Measurements from ENCODE around the gene NECTIN4. TPM values are rescaled to one million over a fixed set of nuclear protein-coding genes. Genes with fewer than 3 reads are reported as not detected.

The NECTIN4 gene
- total and polyA plus RNA-seq, 2 of the 13 experiments (the other 11 are each of a cell fraction or from before 2014, with no cell fraction given): 5.9 to 12.4 TPM

DNA sequence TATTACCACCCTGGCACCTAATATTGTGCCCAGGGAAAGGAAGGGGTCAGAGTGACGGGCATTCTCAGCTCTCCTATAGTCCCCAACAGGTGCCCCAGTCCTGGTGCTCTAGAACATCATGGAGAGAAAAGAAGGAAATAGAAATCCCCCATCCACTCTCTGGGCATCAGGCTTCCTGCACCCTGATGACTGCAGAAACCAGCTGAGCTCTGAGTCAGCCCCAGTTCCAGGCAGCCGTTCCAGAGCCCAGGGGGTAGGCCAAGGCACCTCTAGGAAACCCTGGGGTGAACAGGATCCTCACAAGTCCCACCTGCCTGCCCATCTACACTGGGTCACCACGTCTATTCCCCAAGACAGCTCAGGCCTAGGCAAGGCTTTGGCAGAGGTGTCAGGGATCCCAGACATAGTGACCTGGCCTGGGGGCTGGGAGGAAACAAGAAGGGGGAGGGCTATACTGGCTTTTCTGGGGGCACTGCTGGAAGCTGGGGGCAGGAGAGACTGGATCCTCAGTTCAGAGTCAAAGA is 709 bp downstream of the NECTIN4 start:
- no peak overlapping the region for H3K4me2 ChIP-seq (ENCODE audit: low read depth, low read length)

More for the DNA sequence above, 709 bp downstream of the NECTIN4 start:
- ATAC-seq (no peak), DNase-seq (ENCODE audit: low spot score) (no peak), FAIRE-seq (no peak)
- Histone ChIP-seq H4K20me1 (ENCODE audit: insufficient read depth, low read length) (no peaks in the 10 kb centered on the region), H3K27ac (ENCODE audit: extremely low read length, insufficient read depth, low read length) (no peak overlapping the region), H3K36me3 (replicated peaks in 1 of 2; ENCODE audit: control insufficient read depth in 1 of 2, insufficient read depth in 2 of 2, low read length in 2 of 2) (no peaks in the 10 kb centered on the region), H2AFZ (ENCODE audit: low read length) (no peak overlapping the region), H3K79me2 (ENCODE audit: insufficient read depth, low read length) (no peaks in the 10 kb centered on the region), H3K4me1 (ENCODE audit: insufficient read depth, low read length) (peaks cover 41% of the 10 kb centered on the region), H3K27me3 (ENCODE audit: control insufficient read depth in 1 of 2, insufficient read depth in 2 of 2, low read length in 2 of 2) (peaks cover 3 to 38% of the 10 kb centered on the region in 2 experiments; a peak in 3 of 5 replicates), H3K4me3 (replicated peaks in 1 of 3; ENCODE audit: insufficient read depth in 1 of 3, low read depth in 2 of 3, low read length in 3 of 3) (no peak overlapping the region), H3K9ac (ENCODE audit: insufficient read depth, low read depth, low read length) (no peak overlapping the region), H3K9me3 (ENCODE audit: low read length) (no peaks in the 10 kb centered on the region)
- POLR2A ChIA-PET: no interaction called here
- BruUV-seq (replicated peaks): no TSS peak
- intact Hi-C loops (cut with micrococcal nuclease; ENCODE audit: unreplicated experiment) (no loop called here), in situ Hi-C loops (cut with HindIII; ENCODE audit: extremely low pct_ligation_motif_present, low pct_unique_long_range_greater_than_20kb) (no loop called here)
- CTCF ChIA-PET (ENCODE audit: low intra/inter-chr PET ratio, low total read pairs): no interaction called here
- TF ChIP-seq GPBP1L1 (CRISPR knock-in tag; IDR thresholded peaks at IDR 0.05) (no peak), ZNF337 (CRISPR knock-in tag; IDR thresholded peaks at IDR 0.05; ENCODE audit: borderline replicate concordance, low read depth) (no peak), ZNF652 (CRISPR knock-in tag; IDR thresholded peaks at IDR 0.05; ENCODE audit: borderline replicate concordance, low read depth) (no peak), REPIN1 (CRISPR knock-in tag; IDR thresholded peaks at IDR 0.05; ENCODE audit: borderline replicate concordance, low read depth) (no peak), HNRNPL (IDR thresholded peaks at IDR 0.05; ENCODE audit: low read depth, low read length) (no peak), ATF1 (CRISPR knock-in tag; IDR thresholded peaks at IDR 0.05) (no peak), HINFP (CRISPR knock-in tag; IDR thresholded peaks at IDR 0.05; ENCODE audit: low read depth) (no peak), MYNN (CRISPR knock-in tag; IDR thresholded peaks at IDR 0.05; ENCODE audit: low read depth) (no peak), ZNF558 (CRISPR knock-in tag; IDR thresholded peaks at IDR 0.05; ENCODE audit: borderline replicate concordance) (no peak)
- TF ChIP-seq, protein P1, sequence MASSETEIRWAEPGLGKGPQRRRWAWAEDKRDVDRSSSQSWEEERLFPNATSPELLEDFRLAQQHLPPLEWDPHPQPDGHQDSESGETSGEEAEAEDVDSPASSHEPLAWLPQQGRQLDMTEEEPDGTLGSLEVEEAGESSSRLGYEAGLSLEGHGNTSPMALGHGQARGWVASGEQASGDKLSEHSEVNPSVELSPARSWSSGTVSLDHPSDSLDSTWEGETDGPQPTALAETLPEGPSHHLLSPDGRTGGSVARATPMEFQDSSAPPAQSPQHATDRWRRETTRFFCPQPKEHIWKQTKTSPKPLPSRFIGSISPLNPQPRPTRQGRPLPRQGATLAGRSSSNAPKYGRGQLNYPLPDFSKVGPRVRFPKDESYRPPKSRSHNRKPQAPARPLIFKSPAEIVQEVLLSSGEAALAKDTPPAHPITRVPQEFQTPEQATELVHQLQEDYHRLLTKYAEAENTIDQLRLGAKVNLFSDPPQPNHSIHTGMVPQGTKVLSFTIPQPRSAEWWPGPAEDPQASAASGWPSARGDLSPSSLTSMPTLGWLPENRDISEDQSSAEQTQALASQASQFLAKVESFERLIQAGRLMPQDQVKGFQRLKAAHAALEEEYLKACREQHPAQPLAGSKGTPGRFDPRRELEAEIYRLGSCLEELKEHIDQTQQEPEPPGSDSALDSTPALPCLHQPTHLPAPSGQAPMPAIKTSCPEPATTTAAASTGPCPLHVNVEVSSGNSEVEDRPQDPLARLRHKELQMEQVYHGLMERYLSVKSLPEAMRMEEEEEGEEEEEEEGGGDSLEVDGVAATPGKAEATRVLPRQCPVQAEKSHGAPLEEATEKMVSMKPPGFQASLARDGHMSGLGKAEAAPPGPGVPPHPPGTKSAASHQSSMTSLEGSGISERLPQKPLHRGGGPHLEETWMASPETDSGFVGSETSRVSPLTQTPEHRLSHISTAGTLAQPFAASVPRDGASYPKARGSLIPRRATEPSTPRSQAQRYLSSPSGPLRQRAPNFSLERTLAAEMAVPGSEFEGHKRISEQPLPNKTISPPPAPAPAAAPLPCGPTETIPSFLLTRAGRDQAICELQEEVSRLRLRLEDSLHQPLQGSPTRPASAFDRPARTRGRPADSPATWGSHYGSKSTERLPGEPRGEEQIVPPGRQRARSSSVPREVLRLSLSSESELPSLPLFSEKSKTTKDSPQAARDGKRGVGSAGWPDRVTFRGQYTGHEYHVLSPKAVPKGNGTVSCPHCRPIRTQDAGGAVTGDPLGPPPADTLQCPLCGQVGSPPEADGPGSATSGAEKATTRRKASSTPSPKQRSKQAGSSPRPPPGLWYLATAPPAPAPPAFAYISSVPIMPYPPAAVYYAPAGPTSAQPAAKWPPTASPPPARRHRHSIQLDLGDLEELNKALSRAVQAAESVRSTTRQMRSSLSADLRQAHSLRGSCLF (CRISPR knock-in tag; IDR thresholded peaks at IDR 0.05; ENCODE audit: borderline replicate concordance): no peak
- TF ChIP-seq, protein P2, sequence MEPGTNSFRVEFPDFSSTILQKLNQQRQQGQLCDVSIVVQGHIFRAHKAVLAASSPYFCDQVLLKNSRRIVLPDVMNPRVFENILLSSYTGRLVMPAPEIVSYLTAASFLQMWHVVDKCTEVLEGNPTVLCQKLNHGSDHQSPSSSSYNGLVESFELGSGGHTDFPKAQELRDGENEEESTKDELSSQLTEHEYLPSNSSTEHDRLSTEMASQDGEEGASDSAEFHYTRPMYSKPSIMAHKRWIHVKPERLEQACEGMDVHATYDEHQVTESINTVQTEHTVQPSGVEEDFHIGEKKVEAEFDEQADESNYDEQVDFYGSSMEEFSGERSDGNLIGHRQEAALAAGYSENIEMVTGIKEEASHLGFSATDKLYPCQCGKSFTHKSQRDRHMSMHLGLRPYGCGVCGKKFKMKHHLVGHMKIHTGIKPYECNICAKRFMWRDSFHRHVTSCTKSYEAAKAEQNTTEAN (CRISPR knock-in tag; conservative IDR thresholded peaks at IDR 0.05): no peak
- TF ChIP-seq, protein P3, sequence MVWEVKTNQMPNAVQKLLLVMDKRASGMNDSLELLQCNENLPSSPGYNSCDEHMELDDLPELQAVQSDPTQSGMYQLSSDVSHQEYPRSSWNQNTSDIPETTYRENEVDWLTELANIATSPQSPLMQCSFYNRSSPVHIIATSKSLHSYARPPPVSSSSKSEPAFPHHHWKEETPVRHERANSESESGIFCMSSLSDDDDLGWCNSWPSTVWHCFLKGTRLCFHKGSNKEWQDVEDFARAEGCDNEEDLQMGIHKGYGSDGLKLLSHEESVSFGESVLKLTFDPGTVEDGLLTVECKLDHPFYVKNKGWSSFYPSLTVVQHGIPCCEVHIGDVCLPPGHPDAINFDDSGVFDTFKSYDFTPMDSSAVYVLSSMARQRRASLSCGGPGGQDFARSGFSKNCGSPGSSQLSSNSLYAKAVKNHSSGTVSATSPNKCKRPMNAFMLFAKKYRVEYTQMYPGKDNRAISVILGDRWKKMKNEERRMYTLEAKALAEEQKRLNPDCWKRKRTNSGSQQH (CRISPR knock-in tag; IDR thresholded peaks at IDR 0.05; ENCODE audit: low read depth): no peak
- WGBS (ENCODE audit: low lambda C conversion rate): 18% methylated on average over 2 of the region's 3 CpGs

All from HepG2 (cell line).